Measurements from ENCODE around the gene GPX4.

The GPX4 gene

DNA sequence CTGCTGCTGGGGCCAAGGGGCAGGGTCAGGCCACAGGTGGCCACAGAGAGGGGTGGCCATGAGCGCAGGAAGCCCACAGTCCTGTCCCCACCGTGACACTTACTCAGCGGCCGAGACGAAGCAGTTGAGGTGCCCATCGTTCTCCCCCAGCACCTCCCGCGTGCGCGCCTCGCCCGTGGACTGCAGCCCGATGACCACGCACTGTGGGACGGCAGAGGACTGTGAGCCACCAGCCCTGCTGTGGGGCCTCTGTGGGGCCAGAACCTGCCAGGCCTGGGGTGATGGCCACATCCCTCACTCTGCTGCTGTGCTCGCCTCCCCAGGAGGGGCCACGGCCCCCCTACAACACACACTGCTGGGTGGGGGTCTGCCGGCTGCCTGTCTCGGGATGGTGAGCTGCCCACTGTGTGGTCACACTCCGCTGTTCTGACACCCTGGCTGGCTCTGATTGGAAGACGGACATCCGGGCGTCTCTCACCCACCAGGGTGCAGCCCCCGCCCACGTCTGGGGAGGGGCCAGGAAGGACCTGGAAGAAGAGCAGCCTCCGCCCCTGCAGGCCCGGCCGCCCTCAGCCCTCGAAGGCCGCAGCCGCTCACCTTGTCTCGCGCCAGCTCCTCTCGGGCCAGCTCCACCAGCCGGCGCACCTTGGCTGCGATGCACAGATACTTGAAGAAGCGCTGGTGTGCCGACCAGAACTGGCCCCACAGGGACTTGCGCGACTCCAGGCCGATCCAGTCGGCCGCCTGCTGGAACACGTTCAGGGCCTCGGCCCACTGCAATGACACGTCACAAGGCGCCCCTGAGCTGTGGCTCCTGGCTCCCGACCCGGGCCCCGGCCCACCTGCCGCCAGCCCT, 13.2 kb downstream of the GPX4 start:
- WGBS (ENCODE audit: extremely low coverage, insufficient coverage, low lambda C conversion rate) = no CpG with 5 or more reads among the region's 52 CpGs
- Histone ChIP-seq H3K79me1 (ENCODE audit: low read length) (no peaks in the 10 kb centered on the region), H3K27ac (ENCODE audit: low read depth, low read length) (no peak overlapping the region), H3K18ac (ENCODE audit: low read length) (no peak overlapping the region), H3K4me3 (ENCODE audit: low read length) (no peak overlapping the region), H3K9ac (ENCODE audit: low read length) (no peak overlapping the region), H3K4me2 (ENCODE audit: low read length) (no peak overlapping the region), H3K27me3 (ENCODE audit: insufficient read depth, low read length, poor library complexity) (no peaks in the 10 kb centered on the region), H3K23ac (ENCODE audit: low read length) (no peak overlapping the region), H2BK5ac (ENCODE audit: low read length) (no peak overlapping the region), H3K4me1 (ENCODE audit: control insufficient read depth, low read depth, low read length) (no peaks in the 10 kb centered on the region), H2BK15ac (replicated peaks; ENCODE audit: low read depth) (no peak overlapping the region), H4K8ac (ENCODE audit: low read depth, low read length) (no peak overlapping the region), H3K36me3 (ENCODE audit: control insufficient read depth, insufficient read depth, low read length) (peaks cover 8% of the 10 kb centered on the region), H2BK120ac (ENCODE audit: low read depth, low read length) (no peak overlapping the region), H3K79me2 (ENCODE audit: control insufficient read depth, insufficient read depth, low read length) (no peaks in the 10 kb centered on the region), H3K4ac (ENCODE audit: low read depth, low read length) (no peak overlapping the region), H2AK5ac (ENCODE audit: low read length) (no peak overlapping the region), H4K5ac (ENCODE audit: low read length) (no peak overlapping the region), H3K56ac (ENCODE audit: low read length) (no peak overlapping the region)
- no peak for DNase-seq

DNA sequence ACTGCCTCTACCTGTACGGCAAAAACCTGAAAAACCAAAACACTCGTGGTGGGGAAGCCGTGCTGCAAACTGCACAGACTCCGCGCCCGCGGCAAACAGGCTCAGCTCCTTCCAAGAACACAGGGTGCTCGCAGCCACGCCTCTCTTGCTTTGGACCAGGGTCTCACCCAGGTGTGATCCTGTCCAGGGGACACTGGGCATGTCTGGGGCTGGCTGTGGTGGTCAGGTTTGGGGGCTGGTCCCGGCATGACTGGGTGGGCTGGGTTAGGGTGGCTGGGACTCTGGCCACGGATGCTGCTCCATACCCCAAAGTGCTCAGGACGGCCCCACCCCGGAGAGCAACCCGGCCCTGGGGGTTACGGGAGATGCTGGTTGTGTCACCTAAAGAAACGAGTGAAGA, 13.9 kb downstream of the GPX4 start:
- H3K4ac ChIP-seq (ENCODE audit: low read depth, low read length) = no peak overlapping the region
- no peak overlapping the region for H2AK5ac ChIP-seq (ENCODE audit: low read length)
- H3K79me2 ChIP-seq (ENCODE audit: control insufficient read depth, insufficient read depth, low read length) = no peaks in the 10 kb centered on the region
- H3K18ac ChIP-seq (ENCODE audit: low read length) = no peak overlapping the region
- no peak overlapping the region for H3K4me2 ChIP-seq (ENCODE audit: low read length)
- no peak overlapping the region for H2BK15ac ChIP-seq (replicated peaks; ENCODE audit: low read depth)
- H3K36me3 ChIP-seq (ENCODE audit: control insufficient read depth, insufficient read depth, low read length) = peaks cover 8% of the 10 kb centered on the region
- no peak overlapping the region for H3K23ac ChIP-seq (ENCODE audit: low read length)
- no peaks in the 10 kb centered on the region for H3K27me3 ChIP-seq (ENCODE audit: insufficient read depth, low read length, poor library complexity)
- no peak overlapping the region for H3K56ac ChIP-seq (ENCODE audit: low read length)
- no peak overlapping the region for H3K9ac ChIP-seq (ENCODE audit: low read length)
- H2BK5ac ChIP-seq (ENCODE audit: low read length) = no peak overlapping the region
- H3K4me3 ChIP-seq (ENCODE audit: low read length) = no peak overlapping the region
- WGBS (ENCODE audit: extremely low coverage, insufficient coverage, low lambda C conversion rate) = no CpG with 5 or more reads among the region's 16 CpGs
- no peaks in the 10 kb centered on the region for H3K4me1 ChIP-seq (ENCODE audit: control insufficient read depth, low read depth, low read length)
- H4K5ac ChIP-seq (ENCODE audit: low read length) = no peak overlapping the region
- no peak overlapping the region for H2BK120ac ChIP-seq (ENCODE audit: low read depth, low read length)
- DNase-seq = no peak
- H3K27ac ChIP-seq (ENCODE audit: low read depth, low read length) = no peak overlapping the region
- H4K8ac ChIP-seq (ENCODE audit: low read depth, low read length) = no peak overlapping the region
- H3K79me1 ChIP-seq (ENCODE audit: low read length) = no peaks in the 10 kb centered on the region

DNA sequence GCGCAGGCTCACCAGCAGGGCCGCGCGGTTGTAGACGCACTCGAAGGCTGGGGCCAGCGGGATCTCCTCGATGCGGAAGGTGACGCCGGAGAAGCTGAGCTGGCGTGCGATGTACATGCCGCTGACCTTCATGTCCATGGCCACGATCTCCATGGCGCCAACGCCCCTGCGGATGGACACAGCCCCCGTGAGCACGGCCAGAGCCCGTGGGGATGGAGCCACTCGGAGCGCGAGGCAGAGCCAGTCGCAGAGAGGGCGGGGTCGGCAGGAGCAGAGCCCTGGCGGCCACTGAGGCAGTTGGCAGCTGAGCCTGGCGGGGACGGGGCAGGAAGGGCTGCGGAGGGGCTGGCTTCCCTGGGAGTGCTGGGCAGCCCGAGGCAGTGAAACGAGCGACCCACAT, 15.2 kb downstream of the GPX4 start:
- H3K36me3 ChIP-seq (ENCODE audit: control insufficient read depth, insufficient read depth, low read length) = peaks cover 6% of the 10 kb centered on the region
- H3K56ac ChIP-seq (ENCODE audit: low read length) = no peak overlapping the region
- no peak overlapping the region for H2AK5ac ChIP-seq (ENCODE audit: low read length)
- H3K23ac ChIP-seq (ENCODE audit: low read length) = no peak overlapping the region
- H3K18ac ChIP-seq (ENCODE audit: low read length) = no peak overlapping the region
- H4K8ac ChIP-seq (ENCODE audit: low read depth, low read length) = no peak overlapping the region
- H2BK5ac ChIP-seq (ENCODE audit: low read length) = no peak overlapping the region
- H2BK15ac ChIP-seq (replicated peaks; ENCODE audit: low read depth) = no peak overlapping the region
- H3K27ac ChIP-seq (ENCODE audit: low read depth, low read length) = no peak overlapping the region
- H4K5ac ChIP-seq (ENCODE audit: low read length) = no peak overlapping the region
- WGBS (ENCODE audit: extremely low coverage, insufficient coverage, low lambda C conversion rate) = no CpG with 5 or more reads among the region's 34 CpGs
- no peak overlapping the region for H2BK120ac ChIP-seq (ENCODE audit: low read depth, low read length)
- no peak for DNase-seq
- no peaks in the 10 kb centered on the region for H3K4me1 ChIP-seq (ENCODE audit: control insufficient read depth, low read depth, low read length)
- H3K4ac ChIP-seq (ENCODE audit: low read depth, low read length) = no peak overlapping the region
- no peaks in the 10 kb centered on the region for H3K79me2 ChIP-seq (ENCODE audit: control insufficient read depth, insufficient read depth, low read length)
- no peak overlapping the region for H3K4me3 ChIP-seq (ENCODE audit: low read length)
- H3K79me1 ChIP-seq (ENCODE audit: low read length) = no peaks in the 10 kb centered on the region
- no peaks in the 10 kb centered on the region for H3K27me3 ChIP-seq (ENCODE audit: insufficient read depth, low read length, poor library complexity)
- no peak overlapping the region for H3K9ac ChIP-seq (ENCODE audit: low read length)
- H3K4me2 ChIP-seq (ENCODE audit: low read length) = no peak overlapping the region

DNA sequence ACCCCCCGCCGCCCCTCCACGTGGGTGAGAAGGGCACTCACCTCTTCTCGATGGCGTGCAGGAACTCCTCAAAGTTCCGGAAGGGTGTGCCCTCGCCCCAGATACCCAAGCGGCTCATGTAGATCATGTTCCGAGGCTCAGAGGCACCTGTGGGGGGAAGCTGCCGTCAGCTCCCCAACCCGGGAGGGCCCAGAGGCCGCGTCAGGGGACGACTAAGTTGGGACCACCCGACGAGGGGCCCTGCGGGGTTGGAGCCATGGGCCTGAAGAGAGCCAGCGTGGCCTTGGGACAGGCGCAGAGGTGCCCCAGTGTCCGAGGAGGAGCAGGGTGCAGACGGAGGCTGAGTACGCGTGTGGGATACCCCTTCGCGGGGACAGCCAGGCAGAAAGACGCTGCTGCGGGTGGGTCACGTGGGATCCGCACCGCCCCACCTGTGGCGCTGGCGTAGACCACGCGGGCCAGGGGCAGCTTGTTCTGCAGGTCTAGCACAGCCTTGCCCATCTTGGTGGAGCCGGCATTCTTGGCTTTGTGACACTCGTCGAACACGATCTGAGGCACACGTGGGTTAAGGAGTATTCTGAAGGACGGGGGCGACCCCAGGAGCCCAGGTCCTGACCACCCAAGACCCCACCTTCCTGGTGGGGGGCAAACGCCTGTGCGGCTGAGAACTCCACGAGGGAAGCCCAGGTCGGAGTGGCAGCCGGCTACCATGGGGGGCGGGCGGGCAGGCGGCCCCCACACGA, 15.9 kb downstream of the GPX4 start:
- WGBS (ENCODE audit: extremely low coverage, insufficient coverage, low lambda C conversion rate) = no CpG with 5 or more reads among the region's 50 CpGs
- H3K27ac ChIP-seq (ENCODE audit: low read depth, low read length) = no peak overlapping the region
- no peak overlapping the region for H3K18ac ChIP-seq (ENCODE audit: low read length)
- H2BK5ac ChIP-seq (ENCODE audit: low read length) = no peak overlapping the region
- no peak overlapping the region for H2BK15ac ChIP-seq (replicated peaks; ENCODE audit: low read depth)
- no peaks in the 10 kb centered on the region for H3K79me2 ChIP-seq (ENCODE audit: control insufficient read depth, insufficient read depth, low read length)
- H3K56ac ChIP-seq (ENCODE audit: low read length) = no peak overlapping the region
- DNase-seq = no peak
- no peak overlapping the region for H3K9ac ChIP-seq (ENCODE audit: low read length)
- H3K36me3 ChIP-seq (ENCODE audit: control insufficient read depth, insufficient read depth, low read length) = peaks cover 6% of the 10 kb centered on the region
- H2AK5ac ChIP-seq (ENCODE audit: low read length) = no peak overlapping the region
- H4K8ac ChIP-seq (ENCODE audit: low read depth, low read length) = no peak overlapping the region
- no peaks in the 10 kb centered on the region for H3K79me1 ChIP-seq (ENCODE audit: low read length)
- no peak overlapping the region for H3K23ac ChIP-seq (ENCODE audit: low read length)
- no peak overlapping the region for H3K4me2 ChIP-seq (ENCODE audit: low read length)
- H3K4me3 ChIP-seq (ENCODE audit: low read length) = no peak overlapping the region
- no peaks in the 10 kb centered on the region for H3K4me1 ChIP-seq (ENCODE audit: control insufficient read depth, low read depth, low read length)
- H4K5ac ChIP-seq (ENCODE audit: low read length) = no peak overlapping the region
- H2BK120ac ChIP-seq (ENCODE audit: low read depth, low read length) = no peak overlapping the region
- H3K4ac ChIP-seq (ENCODE audit: low read depth, low read length) = no peak overlapping the region
- H3K27me3 ChIP-seq (ENCODE audit: insufficient read depth, low read length, poor library complexity) = no peaks in the 10 kb centered on the region

DNA sequence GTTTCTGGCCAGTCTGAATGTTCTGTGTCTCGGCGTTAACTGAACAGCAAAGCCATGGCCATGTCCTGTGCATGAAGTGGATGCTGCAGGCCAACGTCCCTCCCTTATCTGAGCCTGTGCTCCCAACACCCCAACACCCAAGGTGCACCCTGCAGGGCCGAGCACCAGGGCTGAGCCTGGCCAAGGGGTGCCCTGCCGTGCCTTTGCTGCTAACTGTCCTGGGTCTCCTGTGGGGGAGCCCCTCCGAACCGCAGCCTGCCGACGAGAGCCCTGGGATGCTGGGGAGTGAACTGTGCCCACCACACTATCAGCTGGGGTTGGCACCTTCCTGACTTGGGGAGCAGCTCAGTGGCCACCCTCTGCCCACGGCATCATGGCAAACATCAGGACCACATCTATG, 17.6 kb downstream of the GPX4 start:
- Histone ChIP-seq H3K36me3 (ENCODE audit: control insufficient read depth, insufficient read depth, low read length) (peaks cover 6% of the 10 kb centered on the region), H3K79me1 (ENCODE audit: low read length) (no peaks in the 10 kb centered on the region), H2BK5ac (ENCODE audit: low read length) (no peak overlapping the region), H4K5ac (ENCODE audit: low read length) (no peak overlapping the region), H3K4me2 (ENCODE audit: low read length) (no peak overlapping the region), H3K4me1 (ENCODE audit: control insufficient read depth, low read depth, low read length) (no peaks in the 10 kb centered on the region), H3K9ac (ENCODE audit: low read length) (no peak overlapping the region), H3K79me2 (ENCODE audit: control insufficient read depth, insufficient read depth, low read length) (no peaks in the 10 kb centered on the region), H3K27ac (ENCODE audit: low read depth, low read length) (no peak overlapping the region), H3K27me3 (ENCODE audit: insufficient read depth, low read length, poor library complexity) (no peaks in the 10 kb centered on the region), H4K8ac (ENCODE audit: low read depth, low read length) (no peak overlapping the region), H3K4ac (ENCODE audit: low read depth, low read length) (no peak overlapping the region), H2BK120ac (ENCODE audit: low read depth, low read length) (no peak overlapping the region), H3K23ac (ENCODE audit: low read length) (no peak overlapping the region), H2BK15ac (replicated peaks; ENCODE audit: low read depth) (no peak overlapping the region), H3K56ac (ENCODE audit: low read length) (no peak overlapping the region), H3K18ac (ENCODE audit: low read length) (no peak overlapping the region), H2AK5ac (ENCODE audit: low read length) (no peak overlapping the region), H3K4me3 (ENCODE audit: low read length) (no peak overlapping the region)
- no CpG with 5 or more reads among the region's 10 CpGs for WGBS (ENCODE audit: extremely low coverage, insufficient coverage, low lambda C conversion rate)
- DNase-seq = no peak
